HepG2 (cell line): ENCODE results near the gene CREB3.

Experiments
- CTCF ChIP-seq: sonication (generic); formaldehyde crosslinking; IDR thresholded peaks from 2 replicates; pipeline ENCODE4 v1.5.0; 2020; ENCODE audit warnings: mild to moderate bottlenecking, missing genetic modification reagents, moderate library complexity
- POLR2A ChIP-seq, 2 experiments: IDR thresholded peaks; 2 replicates each; pipeline ENCODE4 v1.6.1; 2011; ENCODE audit warnings: low read depth in 2 of 2, low read length in 2 of 2, mild to moderate bottlenecking in 1 of 2, moderate library complexity in 1 of 2; ENCODE audit not compliant: insufficient read depth in 1 of 2
- POLR2AphosphoS5 ChIP-seq: IDR thresholded peaks from 2 replicates; pipeline ENCODE4 v1.6.1; 2012; ENCODE audit warnings: low read depth, low read length
- ZBTB43 ChIP-seq: sonication (generic); formaldehyde crosslinking; conservative IDR thresholded peaks from 2 replicates; pipeline ENCODE4 v1.4.0; 2020; ENCODE audit warnings: missing genetic modification reagents
- ZNF20 ChIP-seq: sonication (generic); formaldehyde crosslinking; IDR thresholded peaks from 2 replicates; pipeline ENCODE4 v1.4.0; 2020; ENCODE audit warnings: mild to moderate bottlenecking, moderate library complexity, missing genetic modification reagents
- ZNF432 ChIP-seq: sonication (generic); formaldehyde crosslinking; IDR thresholded peaks from 2 replicates; pipeline ENCODE4 v1.5.0; 2020; ENCODE audit warnings: missing genetic modification reagents, mild to moderate bottlenecking, borderline replicate concordance

- TF ChIP-seq POLR2A (IDR thresholded peaks at IDR 0.05; ENCODE audit: insufficient read depth in 1 of 2, low read depth in 2 of 2, low read length in 2 of 2): no peak
- no peak for TF ChIP-seq POLR2AphosphoS5
- TF ChIP-seq CTCF (CRISPR knock-in tag): no peak
- TF ChIP-seq ZNF432 (CRISPR knock-in tag): no peak
- TF ChIP-seq ZBTB43 (CRISPR knock-in tag): no peak
- no peak for TF ChIP-seq ZNF20 (CRISPR knock-in tag)
These were observed 35.0 kb downstream of the CREB3 start for GRCh38 chr9:35767458-35767857.
